C4-2B (cell line): ENCODE results near the gene UBP1.

Experiments used
- H3K27ac ChIP-seq: fragments of 450-650 bp; 2 replicates; pipeline ENCODE4 v1.5.1; 2017
- ZFX ChIP-seq: fragments of 450-650 bp; IDR thresholded peaks from 2 replicates; pipeline ENCODE4 v1.6.1; 2017
- TF ChIP-seq, protein P1 (sequence below): fragments of 450-650 bp; conservative IDR thresholded peaks from 2 replicates; pipeline ENCODE4 v1.5.1; 2017; ENCODE audit warnings: mild to moderate bottlenecking

Gene UBP1

DNA sequence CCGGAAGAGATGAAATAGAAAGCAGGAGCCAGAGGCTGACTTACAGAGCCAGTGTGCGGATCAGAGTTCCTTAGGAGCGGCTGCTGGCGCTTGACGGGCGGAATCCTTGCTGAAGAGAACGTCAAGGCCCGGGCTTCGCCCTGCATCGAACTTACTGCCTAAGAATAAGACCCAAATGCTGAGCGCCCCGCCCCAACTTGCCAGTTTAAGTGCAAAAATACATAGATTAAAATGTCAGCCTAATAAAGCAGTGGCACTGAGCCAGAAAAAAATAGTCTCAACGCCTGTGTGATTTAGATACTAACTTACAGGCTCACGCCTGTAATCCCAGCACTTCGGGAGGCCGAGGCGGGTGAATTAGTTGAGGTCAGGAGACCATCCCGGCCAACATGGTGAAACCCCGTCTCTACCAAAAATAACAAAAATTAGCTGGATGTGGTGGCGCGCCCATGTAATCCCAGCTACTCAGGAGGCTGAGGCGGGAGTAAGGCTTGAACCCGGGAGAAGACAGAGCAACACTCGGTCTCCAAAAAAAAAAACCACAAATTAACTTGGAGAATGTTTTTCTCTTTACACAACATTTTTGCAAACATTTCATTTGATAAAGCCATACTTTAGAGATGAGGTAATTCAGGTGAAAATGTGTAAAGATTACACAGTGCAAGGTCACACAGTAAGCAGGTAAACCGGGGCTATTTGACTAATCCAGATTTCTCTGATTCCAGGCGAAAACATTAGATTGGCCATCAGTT lies 1.2 kb upstream of the UBP1 start:
- TF ChIP-seq, protein P1, sequence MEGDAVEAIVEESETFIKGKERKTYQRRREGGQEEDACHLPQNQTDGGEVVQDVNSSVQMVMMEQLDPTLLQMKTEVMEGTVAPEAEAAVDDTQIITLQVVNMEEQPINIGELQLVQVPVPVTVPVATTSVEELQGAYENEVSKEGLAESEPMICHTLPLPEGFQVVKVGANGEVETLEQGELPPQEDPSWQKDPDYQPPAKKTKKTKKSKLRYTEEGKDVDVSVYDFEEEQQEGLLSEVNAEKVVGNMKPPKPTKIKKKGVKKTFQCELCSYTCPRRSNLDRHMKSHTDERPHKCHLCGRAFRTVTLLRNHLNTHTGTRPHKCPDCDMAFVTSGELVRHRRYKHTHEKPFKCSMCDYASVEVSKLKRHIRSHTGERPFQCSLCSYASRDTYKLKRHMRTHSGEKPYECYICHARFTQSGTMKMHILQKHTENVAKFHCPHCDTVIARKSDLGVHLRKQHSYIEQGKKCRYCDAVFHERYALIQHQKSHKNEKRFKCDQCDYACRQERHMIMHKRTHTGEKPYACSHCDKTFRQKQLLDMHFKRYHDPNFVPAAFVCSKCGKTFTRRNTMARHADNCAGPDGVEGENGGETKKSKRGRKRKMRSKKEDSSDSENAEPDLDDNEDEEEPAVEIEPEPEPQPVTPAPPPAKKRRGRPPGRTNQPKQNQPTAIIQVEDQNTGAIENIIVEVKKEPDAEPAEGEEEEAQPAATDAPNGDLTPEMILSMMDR, result no peak
- TF ChIP-seq ZFX, result peak; percentile 25; the same call in 1 of the 2 replicates
- H3K27ac ChIP-seq, result peak overlapping the region; percentile 94

DNA sequence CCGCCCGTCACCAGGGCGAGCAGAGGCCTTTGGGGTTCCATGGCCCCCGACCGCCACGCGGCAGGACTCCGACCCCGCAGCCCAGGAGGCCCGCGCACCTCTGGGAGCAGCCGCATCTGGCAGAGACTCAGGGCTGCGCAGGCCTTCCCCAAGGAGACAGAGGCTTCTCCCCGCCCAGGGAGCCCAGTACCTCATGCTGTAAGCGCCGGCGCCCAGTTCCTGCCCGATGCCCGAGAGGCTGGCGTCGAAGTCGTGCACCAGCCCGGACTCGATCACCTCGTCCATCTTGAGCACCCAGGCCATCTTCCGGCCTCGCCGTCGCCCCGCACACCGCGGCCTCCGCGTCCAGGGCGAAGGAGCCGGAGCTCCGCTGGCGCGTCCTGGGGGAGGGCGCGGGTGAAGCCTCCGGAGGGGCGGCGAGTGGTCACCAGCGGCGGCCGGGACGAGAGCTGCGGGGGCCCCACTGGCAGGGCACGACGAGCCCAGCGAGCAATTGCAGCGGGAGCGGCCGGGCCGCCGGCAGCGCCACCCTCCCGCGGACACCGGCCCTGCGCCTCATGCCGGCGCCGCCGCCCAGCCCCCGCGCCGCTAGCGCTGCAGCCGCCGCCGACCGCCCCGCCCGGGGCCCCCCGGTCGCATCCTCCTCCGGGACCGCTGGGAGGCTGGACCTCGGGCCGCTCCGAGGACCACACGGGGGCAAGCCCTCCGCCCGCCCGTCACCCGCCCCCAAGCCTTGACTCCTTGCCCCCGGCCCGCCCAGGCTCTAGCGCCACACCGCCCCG lies 468 bp downstream of the UBP1 start:
- TF ChIP-seq, protein P1, result peak; percentile 56
- TF ChIP-seq ZFX, result peak; percentile 85
- H3K27ac ChIP-seq, result peak overlapping the region; percentile 94

DNA sequence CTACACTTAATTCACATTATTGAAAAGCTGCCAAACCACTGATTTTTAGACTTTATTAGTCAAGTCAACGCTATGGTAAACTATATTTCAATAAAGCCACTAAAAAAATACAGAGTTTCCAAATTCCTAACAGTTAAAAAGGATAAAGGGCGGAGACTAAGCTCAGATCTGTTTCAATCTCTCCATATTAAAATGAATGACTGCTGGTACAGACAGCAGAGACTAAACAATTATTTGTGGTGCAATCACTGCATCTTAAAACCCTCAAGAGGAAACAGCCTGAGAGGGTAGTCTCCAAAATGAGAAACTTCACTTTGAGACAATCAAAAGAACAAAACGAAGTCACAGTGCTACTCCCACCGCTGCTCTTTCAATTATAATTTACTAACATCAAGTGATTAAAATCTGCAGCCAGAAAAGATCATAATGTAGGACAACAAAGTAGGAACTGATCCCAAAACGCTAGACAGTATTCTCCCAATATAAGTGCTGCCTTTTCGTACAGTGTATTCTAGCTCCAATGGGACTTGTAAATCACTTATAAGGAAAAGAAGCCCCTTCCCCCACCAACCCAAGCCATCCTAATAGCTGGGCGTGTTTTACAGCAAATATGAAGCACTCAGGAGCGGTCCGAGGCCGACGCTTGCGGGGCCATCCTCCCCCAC lies 1.2 kb downstream of the UBP1 start:
- TF ChIP-seq, protein P1, result no peak
- TF ChIP-seq ZFX, result no peak
- H3K27ac ChIP-seq, result peak overlapping the region; percentile 94

DNA sequence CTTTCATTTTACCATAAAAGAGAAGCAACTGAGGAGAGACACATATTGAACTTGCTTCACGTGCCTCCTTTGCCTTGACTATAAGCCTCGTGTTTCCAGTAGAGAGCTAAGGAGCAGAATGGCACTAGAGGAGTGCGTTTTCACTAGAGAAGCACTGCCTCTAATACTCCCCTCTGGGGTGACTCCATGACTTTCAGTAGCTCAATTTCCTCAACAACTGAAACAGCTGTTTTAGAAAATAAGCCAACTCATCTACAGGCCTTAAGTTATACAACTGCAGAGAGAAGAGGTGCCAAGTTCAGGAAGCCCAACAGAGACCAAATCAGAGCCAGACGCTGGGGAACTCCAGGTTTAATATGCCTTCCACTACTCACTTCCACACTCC lies 1.9 kb downstream of the UBP1 start:
- TF ChIP-seq, protein P1, result no peak
- TF ChIP-seq ZFX, result no peak

DNA sequence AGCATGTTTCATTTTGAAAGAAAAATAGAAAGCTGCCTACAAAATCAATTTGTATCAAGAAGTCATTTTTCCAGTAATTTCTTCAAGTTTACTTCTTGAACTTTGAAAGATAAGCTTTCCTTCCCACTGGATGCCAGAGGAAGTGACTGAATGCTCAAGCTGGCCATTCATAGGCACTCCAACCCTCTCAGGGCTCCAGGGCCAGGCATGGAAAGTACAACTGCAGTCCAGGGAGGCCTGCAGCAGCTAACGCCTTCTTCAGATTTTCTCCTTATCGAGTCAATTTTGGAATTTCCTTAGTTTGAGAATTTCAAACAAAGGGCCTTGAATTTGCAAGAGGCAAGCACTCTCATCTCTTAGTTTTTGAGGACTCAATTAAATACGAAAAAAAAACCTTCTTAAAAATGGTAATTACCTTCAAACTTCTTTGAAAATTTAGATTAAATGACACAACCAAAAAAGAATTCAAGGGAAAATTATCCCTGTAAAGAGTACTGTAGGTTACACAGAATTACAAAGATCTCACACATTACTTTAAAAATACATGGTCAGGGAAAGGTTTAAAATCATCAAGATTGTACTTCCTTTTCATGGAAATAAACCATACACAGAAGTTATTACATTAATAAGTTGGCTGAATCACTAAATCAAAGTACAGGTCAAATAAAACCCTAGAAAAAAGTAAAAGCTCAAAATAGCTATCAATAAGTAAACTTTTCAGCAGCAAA lies 2.5 kb downstream of the UBP1 start:
- no peak overlapping the region; the same call in 1 of the 2 replicates for H3K27ac ChIP-seq
- TF ChIP-seq, protein P1, result no peak

More for the DNA sequence above, 1.9 kb downstream of the UBP1 start:
- H3K27ac ChIP-seq, result no peak overlapping the region; the same call in 1 of the 2 replicates

DNA sequence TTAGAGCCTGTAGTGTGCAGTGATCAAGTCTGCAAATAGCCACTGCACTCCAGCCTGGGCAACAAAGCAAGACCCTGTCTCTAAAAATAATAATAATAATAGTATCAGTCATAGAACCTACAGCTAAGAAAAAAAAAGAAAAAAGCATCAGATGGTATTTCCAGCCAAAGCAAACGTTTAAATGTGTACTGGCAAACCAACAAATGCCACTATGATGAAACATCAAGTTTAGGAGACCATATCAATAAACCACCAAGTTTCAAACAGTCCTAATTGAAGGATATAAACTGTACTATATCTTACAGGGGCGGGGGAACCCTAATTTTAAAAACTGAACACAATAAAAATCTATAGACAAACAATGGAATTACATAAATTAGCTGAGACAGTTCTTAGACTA lies 6.4 kb downstream of the UBP1 start:
- TF ChIP-seq ZFX, result no peak
- H3K27ac ChIP-seq, result no peak overlapping the region

DNA sequence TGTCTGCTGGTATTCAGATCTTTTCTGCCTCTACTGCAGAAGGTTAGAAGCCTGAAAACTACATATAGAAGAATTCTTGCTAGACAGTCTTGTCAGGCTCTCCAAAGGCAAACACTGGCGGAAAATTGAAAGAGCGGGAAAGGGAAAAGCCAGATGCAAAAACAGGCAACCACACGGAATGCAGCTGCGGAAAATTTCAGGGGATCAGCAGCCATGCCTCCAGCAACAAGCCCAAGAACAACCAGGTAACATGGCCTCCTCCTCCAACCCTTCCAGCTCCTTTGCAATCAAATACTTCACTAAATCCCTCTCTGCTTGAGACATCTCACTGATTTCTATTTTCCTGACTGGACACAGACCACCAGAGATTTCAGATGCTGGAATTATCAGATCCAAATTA lies 9.6 kb downstream of the UBP1 start:
- H3K27ac ChIP-seq, result no peak overlapping the region
- TF ChIP-seq, protein P1, result no peak
- TF ChIP-seq ZFX, result no peak
